ENCODE measurements around the gene ARAP2.

ARAP2 gene

DNA sequence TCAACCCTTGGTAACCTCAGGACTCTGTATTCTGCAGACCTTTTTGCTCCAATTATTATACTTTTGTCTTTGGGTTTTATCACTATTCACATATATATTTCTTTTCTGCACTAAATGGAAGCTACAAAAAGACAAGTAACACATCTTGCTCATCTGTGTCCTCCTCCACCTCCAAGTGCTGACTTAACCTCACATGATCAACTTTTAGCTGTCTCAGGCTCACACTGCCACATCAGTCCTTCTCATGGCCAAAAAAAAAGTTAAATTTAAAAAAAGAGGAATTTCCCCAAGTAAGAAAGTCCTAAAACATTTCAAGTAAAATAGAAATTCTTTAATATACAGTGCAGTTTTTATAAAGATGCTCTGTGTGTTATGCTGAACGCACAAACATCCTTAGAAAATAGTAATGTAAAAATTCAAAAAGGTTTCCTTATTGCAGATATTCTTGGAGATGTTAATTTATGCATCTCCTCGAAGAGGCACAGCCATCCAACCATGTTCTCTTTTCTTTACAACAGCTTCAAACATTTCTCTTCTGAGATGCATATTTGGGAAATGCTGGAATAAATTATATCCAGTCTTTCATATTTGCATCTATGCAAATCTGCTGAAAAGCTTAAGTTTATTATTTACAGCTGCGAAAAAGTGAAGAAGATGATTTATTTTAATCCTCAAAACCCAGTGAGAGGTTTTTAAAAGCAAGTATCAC is 37.6 kb downstream of the ARAP2 start:
- no peak overlapping the region for H3K9ac ChIP-seq (ENCODE audit: low read length in 5 of 5)
- H3K4me1 ChIP-seq (ENCODE audit: control insufficient read depth in 5 of 5, insufficient read depth in 5 of 5, low read length in 5 of 5) = no peaks in the 10 kb centered on the region
- no peaks in the 10 kb centered on the region for H3K9me3 ChIP-seq (ENCODE audit: control insufficient read depth in 5 of 5, low read length in 5 of 5)
- H3K27me3 ChIP-seq (ENCODE audit: control insufficient read depth in 5 of 5, insufficient read depth in 4 of 5, low read length in 5 of 5) = no peaks in the 10 kb centered on the region
- H3K36me3 ChIP-seq (ENCODE audit: control insufficient read depth in 5 of 5, insufficient read depth in 5 of 5, low read length in 5 of 5) = peaks cover 0 to 4% (median 0%) of the 10 kb centered on the region in 5 donors
- no peak overlapping the region for H3K27ac ChIP-seq (ENCODE audit: low read depth, low read length)
- no peak overlapping the region for H3K4me3 ChIP-seq (ENCODE audit: low read depth in 1 of 5, low read length in 5 of 5)

- no peaks in the 10 kb centered on the region for H3K9me3 ChIP-seq (ENCODE audit: control insufficient read depth in 5 of 5, low read length in 5 of 5)
- no peak overlapping the region for H3K4me3 ChIP-seq (ENCODE audit: low read depth in 1 of 5, low read length in 5 of 5)
- no peak overlapping the region for H3K9ac ChIP-seq (ENCODE audit: low read length in 5 of 5)
- peaks cover 0 to 4% (median 0%) of the 10 kb centered on the region in 5 donors for H3K36me3 ChIP-seq (ENCODE audit: control insufficient read depth in 5 of 5, insufficient read depth in 5 of 5, low read length in 5 of 5)
- H3K27me3 ChIP-seq (ENCODE audit: control insufficient read depth in 5 of 5, insufficient read depth in 4 of 5, low read length in 5 of 5) = no peaks in the 10 kb centered on the region
- H3K27ac ChIP-seq (ENCODE audit: low read depth, low read length) = no peak overlapping the region
- H3K4me1 ChIP-seq (ENCODE audit: control insufficient read depth in 5 of 5, insufficient read depth in 5 of 5, low read length in 5 of 5) = no peaks in the 10 kb centered on the region
Observed at GRCh38 chr4:36206012-36206411, 38.3 kb downstream of the ARAP2 start.

GRCh38 chr4:36198861-36199260 is 45.5 kb downstream of the ARAP2 start:
- Histone ChIP-seq H3K27ac (ENCODE audit: low read depth, low read length) (no peak overlapping the region), H3K27me3 (ENCODE audit: control insufficient read depth in 5 of 5, insufficient read depth in 4 of 5, low read length in 5 of 5) (no peaks in the 10 kb centered on the region), H3K9me3 (ENCODE audit: control insufficient read depth in 5 of 5, low read length in 5 of 5) (no peaks in the 10 kb centered on the region), H3K4me3 (ENCODE audit: low read depth in 1 of 5, low read length in 5 of 5) (no peak overlapping the region), H3K36me3 (ENCODE audit: control insufficient read depth in 5 of 5, insufficient read depth in 5 of 5, low read length in 5 of 5) (peaks cover 0 to 8% (median 0%) of the 10 kb centered on the region in 5 donors), H3K4me1 (ENCODE audit: control insufficient read depth in 5 of 5, insufficient read depth in 5 of 5, low read length in 5 of 5) (no peaks in the 10 kb centered on the region), H3K9ac (ENCODE audit: low read length in 5 of 5) (no peak overlapping the region)

- Histone ChIP-seq H3K4me3 (ENCODE audit: low read depth in 1 of 5, low read length in 5 of 5) (no peak overlapping the region), H3K4me1 (ENCODE audit: control insufficient read depth in 5 of 5, insufficient read depth in 5 of 5, low read length in 5 of 5) (no peaks in the 10 kb centered on the region), H3K36me3 (ENCODE audit: control insufficient read depth in 5 of 5, insufficient read depth in 5 of 5, low read length in 5 of 5) (peaks cover 0 to 8% (median 0%) of the 10 kb centered on the region in 5 donors), H3K27me3 (ENCODE audit: control insufficient read depth in 5 of 5, insufficient read depth in 4 of 5, low read length in 5 of 5) (no peaks in the 10 kb centered on the region), H3K27ac (ENCODE audit: low read depth, low read length) (no peak overlapping the region), H3K9me3 (ENCODE audit: control insufficient read depth in 5 of 5, low read length in 5 of 5) (no peaks in the 10 kb centered on the region), H3K9ac (ENCODE audit: low read length in 5 of 5) (no peak overlapping the region)
Observed at GRCh38 chr4:36198068-36198808, 46.1 kb downstream of the ARAP2 start.

- H3K27me3 ChIP-seq (ENCODE audit: control insufficient read depth in 5 of 5, insufficient read depth in 4 of 5, low read length in 5 of 5) = no peaks in the 10 kb centered on the region
- no peak overlapping the region for H3K4me3 ChIP-seq (ENCODE audit: low read depth in 1 of 5, low read length in 5 of 5)
- no peaks in the 10 kb centered on the region for H3K4me1 ChIP-seq (ENCODE audit: control insufficient read depth in 5 of 5, insufficient read depth in 5 of 5, low read length in 5 of 5)
- no peaks in the 10 kb centered on the region for H3K9me3 ChIP-seq (ENCODE audit: control insufficient read depth in 5 of 5, low read length in 5 of 5)
- H3K27ac ChIP-seq (ENCODE audit: low read depth, low read length) = no peak overlapping the region
- peaks cover 0 to 8% (median 0%) of the 10 kb centered on the region in 5 donors for H3K36me3 ChIP-seq (ENCODE audit: control insufficient read depth in 5 of 5, insufficient read depth in 5 of 5, low read length in 5 of 5)
- no peak overlapping the region for H3K9ac ChIP-seq (ENCODE audit: low read length in 5 of 5)
Observed at GRCh38 chr4:36197501-36197900, 46.8 kb downstream of the ARAP2 start.

GRCh38 chr4:36196145-36196913 is 48.0 kb downstream of the ARAP2 start:
- no peaks in the 10 kb centered on the region for H3K27me3 ChIP-seq (ENCODE audit: control insufficient read depth in 5 of 5, insufficient read depth in 4 of 5, low read length in 5 of 5)
- H3K9ac ChIP-seq (ENCODE audit: low read length in 5 of 5) = no peak overlapping the region
- H3K9me3 ChIP-seq (ENCODE audit: control insufficient read depth in 5 of 5, low read length in 5 of 5) = no peaks in the 10 kb centered on the region
- H3K36me3 ChIP-seq (ENCODE audit: control insufficient read depth in 5 of 5, insufficient read depth in 5 of 5, low read length in 5 of 5) = peaks cover 0 to 8% (median 0%) of the 10 kb centered on the region in 5 donors
- no peak overlapping the region for H3K27ac ChIP-seq (ENCODE audit: low read depth, low read length)
- H3K4me1 ChIP-seq (ENCODE audit: control insufficient read depth in 5 of 5, insufficient read depth in 5 of 5, low read length in 5 of 5) = no peaks in the 10 kb centered on the region
- no peak overlapping the region for H3K4me3 ChIP-seq (ENCODE audit: low read depth in 1 of 5, low read length in 5 of 5)

DNA sequence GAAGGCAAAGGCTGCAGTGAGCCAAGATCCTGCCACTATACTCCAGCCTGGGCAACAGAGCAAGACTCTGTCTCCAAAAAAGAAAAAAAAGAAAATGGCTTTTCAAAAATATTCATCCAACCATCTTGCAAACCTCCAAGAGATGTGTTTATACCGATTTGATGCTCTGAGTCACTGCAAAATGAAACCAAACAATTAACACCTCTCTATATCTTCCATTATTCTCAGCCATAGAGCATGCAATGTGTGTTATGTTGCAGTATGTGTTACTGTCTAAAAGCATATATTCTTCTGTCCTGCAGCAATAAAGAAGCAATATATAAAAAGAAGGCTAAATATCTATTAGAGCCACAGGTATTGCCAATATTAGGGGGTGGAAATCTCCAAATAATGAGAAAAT is 51.4 kb downstream of the ARAP2 start:
- Histone ChIP-seq H3K4me1 (ENCODE audit: control insufficient read depth in 5 of 5, insufficient read depth in 5 of 5, low read length in 5 of 5) (no peaks in the 10 kb centered on the region), H3K27me3 (ENCODE audit: control insufficient read depth in 5 of 5, insufficient read depth in 4 of 5, low read length in 5 of 5) (no peaks in the 10 kb centered on the region), H3K4me3 (ENCODE audit: low read depth in 1 of 5, low read length in 5 of 5) (no peak overlapping the region), H3K9me3 (ENCODE audit: control insufficient read depth in 5 of 5, low read length in 5 of 5) (no peaks in the 10 kb centered on the region), H3K27ac (ENCODE audit: low read depth, low read length) (no peak overlapping the region), H3K36me3 (ENCODE audit: control insufficient read depth in 5 of 5, insufficient read depth in 5 of 5, low read length in 5 of 5) (peaks cover 0 to 5% (median 0%) of the 10 kb centered on the region in 5 donors), H3K9ac (ENCODE audit: low read length in 5 of 5) (no peak overlapping the region)

DNA sequence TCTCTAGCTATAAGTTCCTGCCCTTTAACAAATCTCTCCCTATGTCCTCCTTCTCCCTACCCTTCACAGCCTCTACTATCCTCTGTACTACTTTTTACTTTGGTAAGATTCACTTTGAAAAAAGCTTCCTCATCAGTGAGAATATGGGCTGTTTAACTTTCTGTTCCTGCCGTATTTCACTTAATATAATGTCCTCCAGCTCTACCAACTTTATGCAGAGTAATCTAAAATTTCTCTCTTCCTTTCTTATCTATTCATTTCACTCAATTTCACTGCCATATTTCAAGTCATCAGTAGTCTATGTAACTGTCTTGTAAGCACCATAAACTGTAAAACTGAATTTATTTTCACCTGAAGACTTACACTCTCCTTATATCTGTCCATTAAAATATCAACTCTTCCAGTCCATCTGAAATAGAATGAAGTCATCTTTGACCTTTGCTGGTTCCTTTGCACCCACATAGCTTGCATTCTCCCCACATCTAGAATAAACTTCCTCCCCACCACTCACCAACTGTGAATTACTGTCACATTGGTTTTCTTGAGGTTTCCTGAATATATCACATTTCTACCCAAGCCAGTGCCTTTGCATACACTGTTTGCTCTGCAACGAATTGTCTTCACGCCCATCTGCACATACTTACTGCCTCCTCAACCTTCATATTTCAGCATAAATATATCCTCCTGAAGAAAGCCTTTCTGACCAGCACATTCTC is 54.6 kb downstream of the ARAP2 start:
- no peak overlapping the region for H3K4me3 ChIP-seq (ENCODE audit: low read depth in 1 of 5, low read length in 5 of 5)
- H3K36me3 ChIP-seq (ENCODE audit: control insufficient read depth in 5 of 5, insufficient read depth in 5 of 5, low read length in 5 of 5) = peaks cover 0 to 6% (median 0%) of the 10 kb centered on the region in 5 donors
- H3K27ac ChIP-seq (ENCODE audit: low read depth, low read length) = no peak overlapping the region
- H3K27me3 ChIP-seq (ENCODE audit: control insufficient read depth in 5 of 5, insufficient read depth in 4 of 5, low read length in 5 of 5) = no peaks in the 10 kb centered on the region
- no peaks in the 10 kb centered on the region for H3K9me3 ChIP-seq (ENCODE audit: control insufficient read depth in 5 of 5, low read length in 5 of 5)
- H3K4me1 ChIP-seq (ENCODE audit: control insufficient read depth in 5 of 5, insufficient read depth in 5 of 5, low read length in 5 of 5) = no peaks in the 10 kb centered on the region
- H3K9ac ChIP-seq (ENCODE audit: low read length in 5 of 5) = no peak overlapping the region

GRCh38 chr4:36187723-36188333 is 56.5 kb downstream of the ARAP2 start:
- no peaks in the 10 kb centered on the region for H3K9me3 ChIP-seq (ENCODE audit: control insufficient read depth in 5 of 5, low read length in 5 of 5)
- H3K9ac ChIP-seq (ENCODE audit: low read length in 5 of 5) = no peak overlapping the region
- no peaks in the 10 kb centered on the region for H3K27me3 ChIP-seq (ENCODE audit: control insufficient read depth in 5 of 5, insufficient read depth in 4 of 5, low read length in 5 of 5)
- H3K4me3 ChIP-seq (ENCODE audit: low read depth in 1 of 5, low read length in 5 of 5) = no peak overlapping the region
- H3K27ac ChIP-seq (ENCODE audit: low read depth, low read length) = no peak overlapping the region
- no peaks in the 10 kb centered on the region for H3K4me1 ChIP-seq (ENCODE audit: control insufficient read depth in 5 of 5, insufficient read depth in 5 of 5, low read length in 5 of 5)
- peaks cover 0 to 6% (median 0%) of the 10 kb centered on the region in 5 donors for H3K36me3 ChIP-seq (ENCODE audit: control insufficient read depth in 5 of 5, insufficient read depth in 5 of 5, low read length in 5 of 5)

All from subcutaneous abdominal adipose tissue (tissue), 5 donors.